Activated CD8-positive, alpha-beta memory T cell treated with anti-CD3 and anti-CD28 coated beads, Interleukin-2, amount 10 ng/mL, durations not matched to agents 7 days and 5 days (primary cell): ENCODE measurements around the gene MAST1. TPM values are rescaled to one million over a fixed set of nuclear protein-coding genes. Genes with fewer than 3 reads are reported as not detected.
"Not testable (repeated sequence)": the region's sequence is repeated elsewhere in the genome, so short reads cannot be mapped to it uniquely, and the experiment has no call there.

Experiments
- ATAC-seq: fragments of 150-1000 bp; cut with Tn5 transposase; one replicate; pipeline ENCODE4 v1.10.0; 2021; ENCODE audit warnings: moderate library complexity
- CTCF ChIA-PET: fragments of 350-600 bp; sonication (Branson Sonifier 250); formaldehyde crosslinking; loops from one replicate; lab custom pipeline; 2021; ENCODE audit warnings: antibody characterized with exemption; lab: Charles Lee
- DNase-seq: peaks from one replicate; pipeline ENCODE4 v3.0.0-alpha.2; 2020
- H3K27ac Mint-ChIP-seq: one replicate; pipeline ENCODE4 v1.8.0; 2021; ENCODE audit warnings: mild to moderate bottlenecking, mixed read lengths
- H3K27me3 Mint-ChIP-seq: one replicate; pipeline ENCODE4 v1.8.0; 2021; ENCODE audit warnings: mixed read lengths
- H3K36me3 Mint-ChIP-seq: one replicate; pipeline ENCODE4 v1.8.0; 2021; ENCODE audit warnings: mild to moderate bottlenecking, mixed read lengths
- H3K4me1 Mint-ChIP-seq: one replicate; pipeline ENCODE4 v1.8.0; 2021; ENCODE audit warnings: mixed read lengths
- H3K4me3 Mint-ChIP-seq: one replicate; pipeline ENCODE4 v1.8.0; 2021; ENCODE audit warnings: mild to moderate bottlenecking, moderate library complexity, mixed read lengths
- H3K9me3 Mint-ChIP-seq: one replicate; pipeline ENCODE4 v1.8.0; 2022; ENCODE audit warnings: low read depth, mixed read lengths
- microRNA-seq: library from miRNA; unstranded; fragments of <30 nt; microRNA quantifications from one replicate; pipeline ENCODE4 v1.2.0, GENCODE V29; 2022
- total RNA-seq, 2 experiments: library from RNA; stranded (reverse); gene quantifications; one replicate each; pipeline ENCODE4 v1.2.3, GENCODE V29; 2021

The MAST1 gene
- total RNA-seq, 2 experiments from 2014 or later, result 0.67 to 2.5 TPM

DNA sequence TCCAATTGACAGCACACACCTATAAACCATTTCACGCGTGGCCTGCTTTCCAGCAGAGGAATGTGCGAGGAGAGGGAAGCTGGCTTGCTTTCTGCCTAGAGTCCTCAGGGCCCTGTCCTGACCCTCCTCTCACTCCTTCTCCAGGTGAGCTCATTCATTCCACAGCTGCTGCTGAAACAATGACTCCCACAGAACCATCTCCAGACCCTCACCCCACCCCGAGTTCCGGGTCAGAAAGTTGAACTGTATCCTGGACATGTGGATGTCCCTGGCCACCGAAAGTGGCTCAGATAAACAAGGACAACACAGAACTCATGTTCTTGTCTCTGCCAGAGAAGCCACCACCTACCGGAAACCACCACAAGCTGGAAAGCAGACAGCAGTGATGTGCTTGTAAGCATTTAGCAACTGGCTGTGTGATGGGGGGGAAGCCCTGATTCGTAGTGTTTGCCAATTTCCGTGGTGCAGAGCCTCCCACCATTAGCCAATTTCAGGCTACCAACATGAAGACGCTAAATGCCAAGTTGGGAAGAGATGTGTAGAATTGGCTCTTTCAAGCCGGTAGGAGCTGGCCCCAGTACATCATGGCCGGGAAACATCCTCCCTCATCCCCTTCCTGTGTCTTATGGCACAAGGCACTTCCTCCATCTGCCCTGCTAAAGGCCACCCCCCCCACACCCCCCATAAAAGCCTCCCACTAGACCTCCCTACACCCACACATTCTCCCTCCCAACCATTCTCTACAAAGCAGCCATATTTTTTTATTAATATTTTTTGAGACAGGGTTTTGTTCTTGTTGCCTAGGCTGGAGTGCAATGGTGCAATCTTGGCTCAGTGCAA, 75.8 kb downstream of the MAST1 start:
- CTCF ChIA-PET, result interaction anchor here (0.6 to 3.4 kb wide), 10 partner anchors 13 to 158 kb away, joined by 3 to 17 read pairs (median 6); partner anchors contain the start of gene GCDH
- peak; percentile 81 for ATAC-seq
- Mint-ChIP-seq H3K4me3 (peak overlapping the region; percentile 32), H3K36me3 (peaks cover under 1% of the 10 kb centered on the region), H3K27ac (peak overlapping the region; percentile 88), H3K27me3 (no peaks in the 10 kb centered on the region), H3K4me1 (peaks cover 40% of the 10 kb centered on the region), H3K9me3 (no peaks in the 10 kb centered on the region)
- DNase-seq, result peak; percentile 84

DNA sequence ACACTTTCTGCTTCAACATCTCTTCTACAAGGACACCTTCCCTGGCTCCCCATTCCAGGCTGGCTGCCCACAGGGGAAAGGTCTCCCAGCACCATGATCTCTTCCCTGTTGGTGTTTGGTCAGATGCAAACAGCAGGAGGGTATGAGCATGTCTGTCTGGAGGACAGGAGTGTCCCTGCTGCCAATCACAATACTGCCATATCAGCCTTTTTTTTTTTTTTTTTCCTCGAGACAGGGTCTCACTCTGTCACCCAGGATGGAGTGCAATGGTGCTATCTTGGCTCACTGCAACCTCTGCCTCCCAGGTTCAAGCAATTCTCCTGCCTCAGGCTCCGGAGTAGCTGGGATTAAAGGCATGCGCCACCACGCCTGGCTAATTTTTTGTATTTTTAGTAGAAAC, 77.5 kb downstream of the MAST1 start:
- H3K27me3 Mint-ChIP-seq, H3K36me3 Mint-ChIP-seq, H3K27ac Mint-ChIP-seq, ATAC-seq, H3K9me3 Mint-ChIP-seq, H3K4me3 Mint-ChIP-seq, DNase-seq: not testable (repeated sequence)
- peaks cover 44% of the 10 kb centered on the region for H3K4me1 Mint-ChIP-seq
- CTCF ChIA-PET, result interaction anchor here (1.4 to 1.6 kb wide), 2 partner anchors 31 to 49 kb away, joined by 4 to 8 read pairs; no protein-coding TSS in a partner anchor

DNA sequence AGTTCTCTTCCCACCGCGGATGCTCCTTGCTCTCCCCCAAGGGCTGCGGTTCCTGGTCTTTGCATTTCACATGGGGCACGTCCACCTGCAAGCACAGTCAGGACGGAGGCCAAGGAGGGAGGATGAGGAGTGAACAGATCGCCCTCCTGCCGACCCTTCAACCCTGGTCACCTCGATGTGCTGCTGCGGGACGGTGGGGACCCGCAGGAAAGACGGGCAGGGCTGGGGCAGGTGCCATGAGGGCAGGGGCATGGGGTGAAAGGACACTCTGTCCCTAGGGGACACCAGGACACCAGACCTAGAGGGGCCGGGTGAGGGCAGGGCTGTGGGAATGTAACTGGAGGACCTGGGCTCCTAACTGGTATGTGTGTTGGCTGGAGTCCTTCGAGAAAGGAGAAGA, 79.9 kb downstream of the MAST1 start:
- H3K36me3 Mint-ChIP-seq, result peaks cover 14% of the 10 kb centered on the region
- no peaks in the 10 kb centered on the region for H3K9me3 Mint-ChIP-seq
- ATAC-seq (no peak), DNase-seq (no peak)
- peaks cover 43% of the 10 kb centered on the region for H3K4me1 Mint-ChIP-seq
- H3K4me3 Mint-ChIP-seq, result no peak overlapping the region
- peak overlapping the region; percentile 86 for H3K27ac Mint-ChIP-seq
- CTCF ChIA-PET, result no interaction called here
- no peaks in the 10 kb centered on the region for H3K27me3 Mint-ChIP-seq

DNA sequence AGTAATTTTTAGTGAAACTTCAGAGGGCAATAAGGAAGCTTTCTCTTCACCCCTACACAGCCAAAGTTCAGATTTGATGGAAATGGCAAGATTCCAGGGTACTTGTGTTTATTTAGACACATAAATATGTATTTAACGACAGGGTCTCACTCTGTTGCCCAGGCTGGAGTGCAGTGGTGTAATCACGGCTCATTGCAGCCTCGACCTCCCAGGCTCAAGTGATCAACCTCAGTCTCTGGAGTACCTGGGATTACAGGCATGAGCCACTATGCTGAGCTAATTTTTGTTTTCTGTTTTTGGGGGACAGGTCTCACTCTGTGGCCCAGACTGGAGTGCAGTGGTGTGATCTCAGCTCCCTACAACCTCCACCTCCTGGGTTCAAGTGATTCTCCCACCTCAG, 82.7 kb downstream of the MAST1 start:
- H3K36me3 Mint-ChIP-seq, result peaks cover 30% of the 10 kb centered on the region
- H3K4me3 Mint-ChIP-seq, result no peak overlapping the region
- no peaks in the 10 kb centered on the region for H3K27me3 Mint-ChIP-seq

DNA sequence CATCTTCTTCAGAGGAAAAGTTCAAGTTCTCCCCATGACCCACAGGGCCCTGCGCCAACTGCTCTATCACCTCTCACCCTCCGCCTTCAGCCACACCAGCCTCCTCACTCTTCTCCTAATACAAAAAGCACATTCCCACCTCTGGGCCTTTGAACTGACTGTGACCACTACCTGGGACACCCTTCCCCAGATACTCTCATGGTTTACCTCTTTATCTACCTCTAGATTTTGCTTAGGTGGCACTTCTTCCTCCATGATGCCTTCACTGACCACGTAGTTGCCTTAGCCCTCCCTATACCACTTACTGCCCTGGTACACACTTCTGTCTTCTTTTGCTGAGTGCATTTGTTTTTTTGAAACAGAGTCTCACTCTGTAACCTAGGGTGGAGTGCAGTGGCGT, 84.6 kb downstream of the MAST1 start:
- peak overlapping the region; percentile 11 for H3K27ac Mint-ChIP-seq
- H3K4me3 Mint-ChIP-seq, result no peak overlapping the region
- peaks cover 41% of the 10 kb centered on the region for H3K36me3 Mint-ChIP-seq
- peaks cover 15% of the 10 kb centered on the region for H3K4me1 Mint-ChIP-seq
- ATAC-seq, result no peak
- no peak for DNase-seq
- H3K9me3 Mint-ChIP-seq, result no peaks in the 10 kb centered on the region
- no peaks in the 10 kb centered on the region for H3K27me3 Mint-ChIP-seq
- CTCF ChIA-PET, result interaction anchor here (1.0 kb wide), 1 partner anchor 32 kb away, joined by 3 read pairs; the partner anchor contains the start of gene GCDH

More for the DNA sequence above, 82.7 kb downstream of the MAST1 start:
- peak overlapping the region; percentile 68 for H3K27ac Mint-ChIP-seq
- CTCF ChIA-PET, result interaction anchor here (1.1 to 1.2 kb wide), 3 partner anchors 18 to 36 kb away, joined by 3 to 4 read pairs (median 3); partner anchors contain the start of gene GCDH
- DNase-seq (no peak), ATAC-seq (no peak)
- no peaks in the 10 kb centered on the region for H3K9me3 Mint-ChIP-seq
- H3K4me1 Mint-ChIP-seq, result peaks cover 21% of the 10 kb centered on the region

Small RNAs within 50 kb of the gene (microRNA-seq; reads per million reads assigned to microRNA genes)
- gene MIR5695 (not detected), gene MIR6794 (not detected)

Other genes starting within 250 kb of the MAST1 start
- gene ZNF490, start 227.7 kb upstream of the MAST1 start, total RNA-seq, result 10 to 100 TPM; 14.0 to 14.7 TPM
- 10 to 100 TPM; 30.0 to 41.5 TPM for gene ZNF791, start 227.6 kb upstream of the MAST1 start, total RNA-seq
- 100 to 1,000 TPM; 102 to 118 TPM for gene MAN2B1, start 171.8 kb upstream of the MAST1 start, total RNA-seq
- 10 to 100 TPM; 21.4 to 22.0 TPM for gene WDR83, start 171.7 kb upstream of the MAST1 start, total RNA-seq
- 100 to 1,000 TPM; 106 to 111 TPM for gene DHPS, start 156.6 kb upstream of the MAST1 start, total RNA-seq
- gene GNG14, start 150.5 kb upstream of the MAST1 start, total RNA-seq, result not detected
- 1 to 10 TPM; 5.2 to 6.3 TPM for gene FBXW9, start 141.9 kb upstream of the MAST1 start, total RNA-seq
- gene TNPO2, start 114.6 kb upstream of the MAST1 start, total RNA-seq, result 100 to 1,000 TPM; 101 to 104 TPM
- 100 to 1,000 TPM; 195 to 239 TPM for gene TRIR, start 103.8 kb upstream of the MAST1 start, total RNA-seq
- 10 to 100 TPM; 68.6 to 84.1 TPM for gene GET3, start 101.0 kb upstream of the MAST1 start, total RNA-seq
- gene BEST2, start 86.7 kb upstream of the MAST1 start, total RNA-seq, result not detected
- 10 to 100 TPM; 16.6 to 18.2 TPM for gene HOOK2, start 63.0 kb upstream of the MAST1 start, total RNA-seq
- 100 to 1,000 TPM; 142 to 191 TPM for gene JUNB, start 47.0 kb upstream of the MAST1 start, total RNA-seq
- 100 to 1,000 TPM; 168 to 218 TPM for gene PRDX2, start 36.7 kb upstream of the MAST1 start, total RNA-seq
- gene THSD8, start 36.4 kb upstream of the MAST1 start, total RNA-seq, result 10 to 100 TPM; 27.9 to 29.8 TPM
- gene RNASEH2A, start 31.9 kb upstream of the MAST1 start, total RNA-seq, result 10 to 100 TPM; 53.4 to 58.8 TPM
- not detected for gene RTBDN, start 3.9 kb upstream of the MAST1 start, total RNA-seq
- gene DNASE2, start 42.9 kb downstream of the MAST1 start, total RNA-seq, result 10 to 100 TPM; 32.5 to 34.1 TPM
- gene KLF1, start 48.7 kb downstream of the MAST1 start, total RNA-seq, result under 1 TPM; 0.29 to 0.45 TPM
- gene GCDH, start 52.6 kb downstream of the MAST1 start, total RNA-seq, result 10 to 100 TPM; 38.7 to 46.1 TPM
- gene SYCE2, start 80.8 kb downstream of the MAST1 start, total RNA-seq, result 1 to 10 TPM; 2.2 to 2.5 TPM
- 100 to 1,000 TPM in 1 of 2 experiments, 10 to 100 TPM in 1; 96.6 to 131 TPM for gene FARSA, start 95.2 kb downstream of the MAST1 start, total RNA-seq
- 100 to 1,000 TPM; 745 to 898 TPM for gene CALR, start 100.1 kb downstream of the MAST1 start, total RNA-seq
- gene RAD23A, start 107.3 kb downstream of the MAST1 start, total RNA-seq, result 100 to 1,000 TPM; 164 to 168 TPM
- 10 to 100 TPM; 23.9 to 24.9 TPM for gene GADD45GIP1, start 118.7 kb downstream of the MAST1 start, total RNA-seq
- gene DAND5, start 131.1 kb downstream of the MAST1 start, total RNA-seq, result under 1 TPM; 0.21 to 0.26 TPM
- under 1 TPM; 0.21 to 0.32 TPM for gene NFIX, start 157.0 kb downstream of the MAST1 start, total RNA-seq